Measurements from ENCODE around the gene GRM8.

GRM8 gene

DNA sequence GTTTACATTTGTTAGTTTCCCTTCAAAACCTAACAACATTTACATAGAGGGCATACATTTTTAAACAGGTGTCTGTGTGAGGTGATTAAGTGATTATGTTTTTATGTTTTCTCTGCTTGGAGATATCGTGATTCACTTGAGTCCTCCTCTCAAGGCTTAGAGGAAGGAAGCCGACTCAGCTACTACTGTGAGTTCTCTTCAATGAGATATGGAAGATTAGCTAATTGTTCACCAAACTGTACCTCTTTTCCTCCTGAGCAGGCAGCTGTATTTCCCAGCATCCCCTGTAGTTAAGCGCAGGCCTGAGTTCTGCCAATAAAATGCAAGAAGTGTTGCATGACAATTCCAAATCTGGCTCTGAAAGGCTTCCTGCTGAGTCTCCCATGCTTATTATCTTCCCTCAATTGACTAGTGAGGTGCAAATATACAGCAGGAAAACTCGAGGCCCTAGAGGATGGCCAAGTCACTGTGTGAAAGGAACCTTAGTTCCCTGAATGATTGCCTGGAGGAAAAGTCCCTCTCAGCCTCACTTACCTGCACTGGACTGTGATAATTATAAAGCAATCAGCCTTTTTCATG, 528.7 kb downstream of the GRM8 start:
- no peak overlapping the region for H3K4me3 ChIP-seq
- DNase-seq (ENCODE audit: low spot score) = no peak
- no peak overlapping the region for H3K27ac ChIP-seq
- TF ChIP-seq, protein P1, sequence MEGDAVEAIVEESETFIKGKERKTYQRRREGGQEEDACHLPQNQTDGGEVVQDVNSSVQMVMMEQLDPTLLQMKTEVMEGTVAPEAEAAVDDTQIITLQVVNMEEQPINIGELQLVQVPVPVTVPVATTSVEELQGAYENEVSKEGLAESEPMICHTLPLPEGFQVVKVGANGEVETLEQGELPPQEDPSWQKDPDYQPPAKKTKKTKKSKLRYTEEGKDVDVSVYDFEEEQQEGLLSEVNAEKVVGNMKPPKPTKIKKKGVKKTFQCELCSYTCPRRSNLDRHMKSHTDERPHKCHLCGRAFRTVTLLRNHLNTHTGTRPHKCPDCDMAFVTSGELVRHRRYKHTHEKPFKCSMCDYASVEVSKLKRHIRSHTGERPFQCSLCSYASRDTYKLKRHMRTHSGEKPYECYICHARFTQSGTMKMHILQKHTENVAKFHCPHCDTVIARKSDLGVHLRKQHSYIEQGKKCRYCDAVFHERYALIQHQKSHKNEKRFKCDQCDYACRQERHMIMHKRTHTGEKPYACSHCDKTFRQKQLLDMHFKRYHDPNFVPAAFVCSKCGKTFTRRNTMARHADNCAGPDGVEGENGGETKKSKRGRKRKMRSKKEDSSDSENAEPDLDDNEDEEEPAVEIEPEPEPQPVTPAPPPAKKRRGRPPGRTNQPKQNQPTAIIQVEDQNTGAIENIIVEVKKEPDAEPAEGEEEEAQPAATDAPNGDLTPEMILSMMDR (IDR thresholded peaks at IDR 0.05) = no peak

DNA sequence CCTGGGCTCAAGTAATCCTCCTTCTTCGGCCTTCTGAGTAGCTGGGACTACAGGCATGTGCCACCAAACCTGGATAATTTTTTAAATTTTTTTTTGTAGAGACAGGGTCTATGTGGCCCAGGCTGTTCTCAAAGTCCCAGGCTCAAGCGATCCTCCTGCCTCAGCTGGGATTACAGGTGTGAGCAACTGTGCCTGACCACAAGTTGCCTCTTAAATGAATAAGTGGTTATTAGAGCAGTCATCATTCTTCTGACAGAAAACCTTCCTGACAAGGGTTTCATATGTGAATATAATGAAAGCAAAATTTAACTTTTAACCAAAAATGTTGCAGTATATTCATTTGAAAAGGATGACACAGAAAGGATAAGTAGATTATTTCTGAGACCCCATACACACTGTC, 532.5 kb downstream of the GRM8 start:
- TF ChIP-seq, protein P1 (IDR thresholded peaks at IDR 0.05) = no peak
- H3K27ac ChIP-seq = no peak overlapping the region
- DNase-seq (ENCODE audit: low spot score) = no peak
- H3K4me3 ChIP-seq = no peak overlapping the region

DNA sequence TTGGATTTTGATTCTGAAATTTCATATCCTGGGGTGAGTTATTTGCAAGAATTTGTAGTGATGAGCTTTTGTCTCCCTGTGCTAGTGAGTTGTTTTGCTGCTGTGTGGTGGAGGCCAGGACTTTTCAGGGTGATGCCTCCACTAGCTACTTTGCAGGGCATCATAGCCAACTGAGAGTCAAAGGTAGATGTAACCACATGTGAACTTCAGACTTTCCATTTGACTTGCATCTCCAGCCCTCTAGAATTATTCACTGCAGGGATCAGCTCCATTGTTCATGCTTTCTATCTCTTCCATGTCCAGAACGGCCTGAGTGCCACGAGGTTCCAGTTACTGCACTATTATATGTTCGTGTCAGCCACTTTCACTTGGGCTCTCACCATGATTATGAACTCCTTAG, 534.3 kb downstream of the GRM8 start:
- Histone ChIP-seq H3K4me3 (no peak overlapping the region), H3K27ac (no peak overlapping the region)
- no peak for DNase-seq (ENCODE audit: low spot score)
- TF ChIP-seq, protein P1 (IDR thresholded peaks at IDR 0.05) = no peak

DNA sequence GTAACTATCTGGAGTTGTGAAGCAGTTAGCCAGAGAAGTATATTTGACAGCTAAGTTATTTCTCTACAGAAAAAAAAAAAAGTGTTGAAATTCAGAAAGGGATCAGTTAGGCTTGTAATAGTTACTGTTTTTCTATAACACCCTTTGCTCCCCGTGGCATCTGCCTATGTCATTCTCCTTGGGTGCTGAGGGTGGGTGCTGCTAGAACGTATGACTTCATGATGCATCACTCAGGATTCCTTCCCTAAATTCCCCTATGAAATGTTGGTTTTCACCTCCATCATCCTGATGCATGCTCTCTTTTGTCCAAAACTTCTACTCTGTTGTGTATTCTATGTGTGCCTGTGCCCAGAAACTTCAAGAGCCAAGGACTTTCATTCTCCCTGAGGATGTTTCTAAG, 536.4 kb downstream of the GRM8 start:
- Histone ChIP-seq H3K27ac (no peak overlapping the region), H3K4me3 (no peak overlapping the region)
- TF ChIP-seq, protein P1 (IDR thresholded peaks at IDR 0.05) = no peak
- no peak for DNase-seq (ENCODE audit: low spot score)

DNA sequence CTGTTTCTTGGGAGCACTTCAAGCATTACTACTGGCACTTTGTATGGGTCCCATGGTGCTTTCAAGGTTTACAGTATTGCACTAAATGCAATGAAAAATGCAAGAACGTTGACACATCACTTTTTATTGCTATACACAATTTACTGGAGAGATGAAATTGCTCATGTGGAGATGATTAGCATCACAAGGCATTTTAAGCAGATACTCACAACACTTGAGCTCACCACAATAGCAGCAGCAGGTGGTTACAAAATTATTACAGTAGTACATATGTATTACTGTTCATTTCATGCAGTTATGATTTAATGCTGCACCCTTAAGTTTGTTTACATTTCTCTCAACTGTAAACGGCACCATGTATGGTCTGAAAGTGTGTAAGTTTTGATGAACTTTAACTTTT, 537.7 kb downstream of the GRM8 start:
- TF ChIP-seq, protein P1 (IDR thresholded peaks at IDR 0.05) = no peak
- no peak for DNase-seq (ENCODE audit: low spot score)
- no peak overlapping the region for H3K27ac ChIP-seq
- H3K4me3 ChIP-seq = no peak overlapping the region

DNA sequence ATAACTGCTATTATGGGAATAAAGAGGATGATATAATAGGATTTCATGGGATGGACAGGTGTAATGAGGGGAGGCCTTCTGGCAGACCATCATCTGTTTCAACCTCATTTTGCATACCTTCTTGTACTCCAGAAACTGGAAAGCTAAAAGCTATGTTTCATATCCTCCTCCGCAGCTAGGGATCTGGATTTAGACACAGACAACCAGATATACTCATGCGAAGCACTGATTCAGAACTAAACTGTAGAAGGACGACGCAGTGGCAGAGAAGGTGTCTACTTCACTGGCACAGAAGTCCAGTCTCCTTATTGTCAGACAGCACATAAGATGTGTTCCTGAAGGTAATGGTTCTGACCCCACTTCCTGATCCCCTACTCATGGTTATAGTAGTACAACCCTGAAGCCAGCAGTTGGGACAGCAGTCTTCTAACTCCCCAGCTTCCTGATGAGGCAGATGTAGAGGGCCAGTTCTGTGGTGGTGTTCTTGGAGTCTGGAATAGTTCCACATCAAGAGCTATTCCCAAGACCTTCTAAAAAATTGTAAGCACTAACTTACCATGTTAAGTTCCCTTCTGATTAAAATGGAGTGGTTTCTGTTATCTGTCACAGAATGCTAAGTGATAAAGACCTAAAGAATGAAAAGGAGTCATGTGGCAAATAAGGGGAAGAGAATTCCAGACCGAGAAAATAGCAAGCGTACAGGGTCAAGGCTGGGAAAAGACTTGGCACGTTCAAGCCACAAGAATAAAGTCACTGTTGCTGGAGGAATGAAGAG, 550.3 kb downstream of the GRM8 start:
- Histone ChIP-seq H3K4me3 (no peak overlapping the region), H3K27ac (no peak overlapping the region)
- TF ChIP-seq, protein P1 (IDR thresholded peaks at IDR 0.05) = no peak
- no peak for DNase-seq (ENCODE audit: low spot score)

Measured in coronary artery (tissue), 2 donors.